Measurements from ENCODE around the gene C2orf68.

Gene C2orf68

DNA sequence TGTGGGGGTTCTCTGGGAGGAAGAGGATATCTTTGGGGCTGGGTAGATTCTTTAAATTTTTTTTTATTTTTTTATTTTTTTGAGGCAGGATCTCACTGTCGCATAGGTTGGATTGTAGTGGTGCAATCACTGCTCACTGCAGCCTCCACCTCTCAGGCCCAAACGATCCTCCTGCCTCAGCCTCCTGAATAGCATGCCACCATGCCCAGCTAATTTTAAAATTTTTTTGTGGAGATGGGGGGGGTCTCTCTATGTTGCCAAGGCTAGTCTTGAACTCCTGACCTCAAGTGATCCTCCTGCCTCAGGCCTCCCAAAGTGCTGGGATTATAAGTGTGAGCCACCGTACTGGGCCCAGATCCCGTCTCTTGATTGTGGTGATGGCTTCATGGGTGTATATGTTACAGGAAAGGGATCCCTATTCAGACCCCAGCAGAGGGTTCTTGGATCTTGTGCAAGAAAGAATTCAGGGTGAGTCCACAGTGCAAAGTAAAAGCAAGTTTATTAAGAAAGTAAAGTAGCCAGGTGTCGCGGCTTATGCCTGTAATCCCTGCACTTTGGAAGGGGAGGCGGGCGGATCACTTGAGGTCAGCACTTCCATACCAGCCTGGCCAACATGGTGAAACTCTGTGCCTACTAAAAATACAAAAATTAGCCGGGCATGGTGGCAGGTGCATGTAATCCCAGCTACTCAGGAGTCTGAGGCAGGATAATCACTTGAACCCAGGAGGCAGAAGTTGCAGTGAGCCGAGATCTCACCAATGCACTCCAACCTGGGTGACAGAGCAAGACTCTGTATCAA is 2.0 kb upstream of the C2orf68 start:
- Histone ChIP-seq H3K9me3 (ENCODE audit: control insufficient read depth, insufficient read depth, low read length) (no peaks in the 10 kb centered on the region), H3K9me2 (replicated peaks; ENCODE audit: control insufficient read depth, low read length) (no peaks in the 10 kb centered on the region), H3K79me2 (ENCODE audit: control insufficient read depth, low read length) (peaks cover 60% of the 10 kb centered on the region), H3K27me3 (ENCODE audit: control insufficient read depth, low read length) (no peaks in the 10 kb centered on the region), H3K4me3 (ENCODE audit: low read length) (no peak overlapping the region), H3K27ac (ENCODE audit: low read depth, low read length) (no peak overlapping the region), H3F3A (ENCODE audit: control insufficient read depth, insufficient read depth) (peaks cover 12% of the 10 kb centered on the region), H3K4me2 (ENCODE audit: low read length) (no peak overlapping the region), H3K4me1 (ENCODE audit: control insufficient read depth, low read length) (peaks cover 38% of the 10 kb centered on the region), H4K20me1 (ENCODE audit: control insufficient read depth, insufficient read depth, low read depth, low read length) (peaks cover 12% of the 10 kb centered on the region), H3K36me3 (ENCODE audit: control insufficient read depth, low read length) (peaks cover 34% of the 10 kb centered on the region)
- TF ChIP-seq, protein P1, sequence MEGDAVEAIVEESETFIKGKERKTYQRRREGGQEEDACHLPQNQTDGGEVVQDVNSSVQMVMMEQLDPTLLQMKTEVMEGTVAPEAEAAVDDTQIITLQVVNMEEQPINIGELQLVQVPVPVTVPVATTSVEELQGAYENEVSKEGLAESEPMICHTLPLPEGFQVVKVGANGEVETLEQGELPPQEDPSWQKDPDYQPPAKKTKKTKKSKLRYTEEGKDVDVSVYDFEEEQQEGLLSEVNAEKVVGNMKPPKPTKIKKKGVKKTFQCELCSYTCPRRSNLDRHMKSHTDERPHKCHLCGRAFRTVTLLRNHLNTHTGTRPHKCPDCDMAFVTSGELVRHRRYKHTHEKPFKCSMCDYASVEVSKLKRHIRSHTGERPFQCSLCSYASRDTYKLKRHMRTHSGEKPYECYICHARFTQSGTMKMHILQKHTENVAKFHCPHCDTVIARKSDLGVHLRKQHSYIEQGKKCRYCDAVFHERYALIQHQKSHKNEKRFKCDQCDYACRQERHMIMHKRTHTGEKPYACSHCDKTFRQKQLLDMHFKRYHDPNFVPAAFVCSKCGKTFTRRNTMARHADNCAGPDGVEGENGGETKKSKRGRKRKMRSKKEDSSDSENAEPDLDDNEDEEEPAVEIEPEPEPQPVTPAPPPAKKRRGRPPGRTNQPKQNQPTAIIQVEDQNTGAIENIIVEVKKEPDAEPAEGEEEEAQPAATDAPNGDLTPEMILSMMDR (IDR thresholded peaks at IDR 0.05; ENCODE audit: low read depth, low read length, poor library complexity, severe bottlenecking) = no peak
- no peak for TF ChIP-seq EZH2phosphoT487 (IDR thresholded peaks at IDR 0.05; ENCODE audit: borderline replicate concordance, low read length)

DNA sequence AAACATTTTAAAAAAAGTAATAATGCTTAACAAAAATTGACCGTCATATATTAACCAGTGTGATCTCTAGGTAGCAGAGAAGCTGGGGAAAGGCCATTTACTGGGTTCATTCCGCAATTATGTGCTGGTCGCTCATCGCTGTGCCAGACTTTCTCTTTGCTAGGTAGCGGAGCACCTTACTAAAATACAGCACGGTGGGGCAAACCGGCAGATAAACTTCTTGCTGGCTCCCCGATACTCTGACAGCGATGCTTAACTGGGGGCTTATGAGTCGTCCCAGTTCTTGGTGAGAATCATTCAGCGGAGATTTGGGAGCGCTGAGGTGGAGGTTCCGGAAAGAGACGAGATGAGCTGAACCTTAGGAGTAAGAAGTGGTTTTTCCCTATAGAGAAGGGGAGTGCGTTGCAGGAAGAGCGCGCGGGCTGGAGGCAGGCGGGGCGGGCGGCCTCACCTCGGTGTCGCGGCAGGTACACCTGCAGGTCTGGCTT is 605 bp downstream of the C2orf68 start:
- Histone ChIP-seq H3K4me2 (ENCODE audit: low read length) (peak overlapping the region; percentile 98), H3K36me3 (ENCODE audit: control insufficient read depth, low read length) (peaks cover 33% of the 10 kb centered on the region), H3K4me3 (ENCODE audit: low read length) (peak overlapping the region; percentile 93), H3K9me2 (replicated peaks; ENCODE audit: control insufficient read depth, low read length) (no peaks in the 10 kb centered on the region), H3K27ac (ENCODE audit: low read depth, low read length) (peak overlapping the region; percentile 38), H3K27me3 (ENCODE audit: control insufficient read depth, low read length) (no peaks in the 10 kb centered on the region), H3F3A (ENCODE audit: control insufficient read depth, insufficient read depth) (peaks cover 12% of the 10 kb centered on the region; the same call in 1 of the 2 replicates), H4K20me1 (ENCODE audit: control insufficient read depth, insufficient read depth, low read depth, low read length) (no peaks in the 10 kb centered on the region), H3K4me1 (ENCODE audit: control insufficient read depth, low read length) (peaks cover 26% of the 10 kb centered on the region), H3K79me2 (ENCODE audit: control insufficient read depth, low read length) (peaks cover 34% of the 10 kb centered on the region), H3K9me3 (ENCODE audit: control insufficient read depth, insufficient read depth, low read length) (no peaks in the 10 kb centered on the region)
- TF ChIP-seq EZH2phosphoT487 (IDR thresholded peaks at IDR 0.05; ENCODE audit: borderline replicate concordance, low read length) = no peak
- TF ChIP-seq, protein P1 (IDR thresholded peaks at IDR 0.05; ENCODE audit: low read depth, low read length, poor library complexity, severe bottlenecking) = no peak

DNA sequence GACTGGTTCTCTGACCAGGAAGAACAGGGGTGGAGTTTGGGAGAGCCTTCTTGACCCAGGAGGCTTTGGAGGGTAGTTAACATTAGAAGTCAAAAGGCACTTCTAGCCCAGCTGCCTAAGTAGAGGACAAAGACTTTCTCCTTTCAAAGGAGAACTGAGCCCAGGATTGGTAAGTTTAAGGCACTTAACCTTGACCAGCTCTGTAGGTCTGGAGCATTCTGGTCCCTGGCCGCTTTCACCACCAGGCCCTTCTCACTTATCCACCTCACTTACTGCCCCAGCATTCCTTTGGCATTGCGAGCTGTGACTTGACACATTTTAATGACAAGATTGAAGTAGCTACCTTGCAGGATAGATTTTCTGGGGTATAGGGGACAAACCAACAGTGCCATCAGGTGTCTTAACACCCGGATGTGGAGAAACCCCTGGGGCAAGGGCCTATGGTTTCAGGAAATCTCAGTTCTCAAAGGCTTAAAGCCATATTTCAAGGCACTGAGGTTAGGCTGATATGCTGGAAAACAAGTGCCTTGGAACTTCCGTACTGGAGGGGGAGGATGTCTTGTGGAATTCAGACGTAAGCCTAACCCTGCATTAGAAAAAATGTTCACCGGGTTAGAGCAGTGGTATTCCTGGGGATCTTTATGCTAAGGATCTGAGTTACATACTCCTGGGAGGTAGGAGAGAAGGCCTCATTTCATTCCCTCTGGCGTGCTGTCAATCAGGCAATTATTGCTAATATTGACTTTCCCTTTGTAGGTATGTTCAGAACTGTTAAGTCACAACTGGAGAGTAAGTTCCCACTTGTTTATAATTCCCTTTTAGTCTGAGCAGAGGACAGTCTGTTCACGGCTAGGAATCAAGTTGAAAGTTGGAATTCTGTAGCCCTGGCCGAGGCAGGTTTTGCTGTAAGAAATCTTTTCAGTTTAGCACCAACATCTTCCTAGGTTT is 4.3 kb downstream of the C2orf68 start:
- Histone ChIP-seq H3K9me3 (ENCODE audit: control insufficient read depth, insufficient read depth, low read length) (no peaks in the 10 kb centered on the region), H3K4me1 (ENCODE audit: control insufficient read depth, low read length) (peaks cover 20% of the 10 kb centered on the region), H3K27ac (ENCODE audit: low read depth, low read length) (no peak overlapping the region), H4K20me1 (ENCODE audit: control insufficient read depth, insufficient read depth, low read depth, low read length) (no peaks in the 10 kb centered on the region), H3F3A (ENCODE audit: control insufficient read depth, insufficient read depth) (peaks cover 9% of the 10 kb centered on the region; the same call in 1 of the 2 replicates), H3K79me2 (ENCODE audit: control insufficient read depth, low read length) (peaks cover 28% of the 10 kb centered on the region), H3K36me3 (ENCODE audit: control insufficient read depth, low read length) (peaks cover 33% of the 10 kb centered on the region), H3K4me2 (ENCODE audit: low read length) (no peak overlapping the region), H3K27me3 (ENCODE audit: control insufficient read depth, low read length) (no peaks in the 10 kb centered on the region), H3K4me3 (ENCODE audit: low read length) (no peak overlapping the region), H3K9me2 (replicated peaks; ENCODE audit: control insufficient read depth, low read length) (no peaks in the 10 kb centered on the region)
- TF ChIP-seq, protein P1 (IDR thresholded peaks at IDR 0.05; ENCODE audit: low read depth, low read length, poor library complexity, severe bottlenecking) = no peak
- TF ChIP-seq EZH2phosphoT487 (IDR thresholded peaks at IDR 0.05; ENCODE audit: borderline replicate concordance, low read length) = no peak

Measured in DOHH2 (cell line).